A549 (cell line): ENCODE measurements around the gene PLA2G2D.

ENCODE experiments used
- BCL3 ChIP-seq: fragments of >200 bp; sonication (Bioruptor Twin); formaldehyde crosslinking; IDR thresholded peaks from 3 replicates; pipeline ENCODE4 v1.6.1; 2016
- CEBPB ChIP-seq, 2 experiments: fragments of >200 bp in 1 of 2; sonication (Bioruptor Twin) in 1 of 2; formaldehyde crosslinking in 1 of 2; IDR thresholded peaks; 2 replicates each; pipeline ENCODE4 v1.6.1; 2012 to 2016
- CTCF ChIP-seq: fragments of >200 bp; sonication (Bioruptor Twin); formaldehyde crosslinking; IDR thresholded peaks from 3 replicates; pipeline ENCODE4 v1.5.1; 2016
- E2F6 ChIP-seq: IDR thresholded peaks from 2 replicates; pipeline ENCODE4 v1.6.1; 2012; ENCODE audit warnings: low read depth, borderline replicate concordance
- EP300 ChIP-seq, 2 experiments: fragments of >200 bp; sonication (Bioruptor Twin); formaldehyde crosslinking; IDR thresholded peaks; 2 replicates in 1 of 2; 3 replicates in 1 of 2; pipeline ENCODE4 v1.6.1; 2016 to 2017
- HDAC2 ChIP-seq: fragments of 200-600 bp; sonication (generic); IDR thresholded peaks from 2 replicates; pipeline ENCODE4 v1.6.1; 2016
- JUNB ChIP-seq: fragments of >200 bp; sonication (Bioruptor Twin); formaldehyde crosslinking; IDR thresholded peaks from 2 replicates; pipeline ENCODE4 v1.6.1; 2016
- POLR2A ChIP-seq: IDR thresholded peaks from 2 replicates; pipeline ENCODE4 v1.6.1; 2012; ENCODE audit warnings: mild to moderate bottlenecking, low read length
- REST ChIP-seq: fragments of 200-600 bp; sonication (generic); IDR thresholded peaks from 2 replicates; pipeline ENCODE4 v1.6.1; 2016; ENCODE audit warnings: antibody characterized with exemption, mild to moderate bottlenecking, moderate library complexity
- RNF2 ChIP-seq: fragments of 200-600 bp; sonication (generic); IDR thresholded peaks from 2 replicates; pipeline ENCODE4 v1.6.1; 2016; ENCODE audit warnings: low read depth, mild to moderate bottlenecking, antibody characterized with exemption, moderate library complexity, borderline replicate concordance
- SMC3 ChIP-seq: fragments of >200 bp; sonication (Bioruptor Twin); formaldehyde crosslinking; IDR thresholded peaks from 3 replicates; pipeline ENCODE4 v1.6.1; 2018; ENCODE audit warnings: inconsistent platforms
- USF2 ChIP-seq: fragments of 450-650 bp; IDR thresholded peaks from 2 replicates; pipeline ENCODE4 v1.6.1; 2014; ENCODE audit warnings: antibody characterized with exemption

- TF ChIP-seq CTCF: no peak
- TF ChIP-seq SMC3: no peak
- no peak for TF ChIP-seq POLR2A
- TF ChIP-seq E2F6: no peak
- TF ChIP-seq BCL3: no peak
- no peak for TF ChIP-seq REST
- TF ChIP-seq USF2: no peak
- TF ChIP-seq JUNB: no peak
- no peak for TF ChIP-seq EP300 (IDR thresholded peaks at IDR 0.05)
- TF ChIP-seq RNF2: no peak
- TF ChIP-seq CEBPB (IDR thresholded peaks at IDR 0.05): no peak
- no peak for TF ChIP-seq HDAC2
These were observed 40.7 kb upstream of the PLA2G2D start for GRCh38 chr1:20160034-20160433.
